Calu3 (cell line): ENCODE measurements around the gene DR1. TPM values are rescaled to one million over a fixed set of nuclear protein-coding genes. Genes with fewer than 3 reads are reported as not detected.

Experiments used
- BruUV-seq: library from RNA; stranded (reverse); fragments of 400-500 nt; replicated peaks from 2 replicates; lab custom pipeline; 2021; lab: Mats Ljungman, UMichigan
- CTCF ChIA-PET: fragments of 300-600 bp; sonication (Branson Sonifier 250); formaldehyde crosslinking; loops from one replicate; lab custom pipeline; 2022; ENCODE audit warnings: antibody characterized with exemption; lab: Charles Lee
- DNase-seq: peaks from one replicate; pipeline ENCODE4 v3.0.0; 2022
- H3K27ac Mint-ChIP-seq: one replicate; pipeline ENCODE4 v1.8.0; 2022; ENCODE audit warnings: mixed read lengths; ENCODE audit not compliant: unreplicated experiment
- H3K27me3 Mint-ChIP-seq: one replicate; pipeline ENCODE4 v1.8.0; 2022; ENCODE audit warnings: mixed read lengths; ENCODE audit not compliant: unreplicated experiment
- H3K36me3 Mint-ChIP-seq: one replicate; pipeline ENCODE4 v1.8.0; 2022; ENCODE audit warnings: mild to moderate bottlenecking, moderate library complexity, mixed read lengths; ENCODE audit not compliant: insufficient read depth, unreplicated experiment
- H3K4me1 Mint-ChIP-seq: one replicate; pipeline ENCODE4 v1.8.0; 2022; ENCODE audit warnings: mild to moderate bottlenecking, low read depth, mixed read lengths; ENCODE audit not compliant: unreplicated experiment
- H3K4me3 Mint-ChIP-seq: one replicate; pipeline ENCODE4 v1.8.0; 2022; ENCODE audit warnings: mild to moderate bottlenecking, low read depth, moderate library complexity, mixed read lengths; ENCODE audit not compliant: unreplicated experiment
- H3K9me3 Mint-ChIP-seq: one replicate; pipeline ENCODE4 v1.8.0; 2022; ENCODE audit warnings: low read depth, mixed read lengths; ENCODE audit not compliant: unreplicated experiment
- intact Hi-C: fragments of 100-400 bp; cut with micrococcal nuclease; formaldehyde crosslinking; loops from one replicate; pipeline ENCODE4 v1.10.0; 2022; ENCODE audit not compliant: unreplicated experiment
- total RNA-seq: library from RNA; stranded (reverse); gene quantifications from 2 replicates; pipeline ENCODE4 v1.2.3, GENCODE V29; 2022
- TF ChIP-seq, protein P1 (sequence below): fragments of 200-600 bp; IDR thresholded peaks from one replicate; pipeline ENCODE4 v1.8.0; 2022; ENCODE audit warnings: antibody characterized with exemption; ENCODE audit not compliant: unreplicated experiment

Gene DR1
- total RNA-seq, 1 experiment from 2014 or later: 51.1 TPM

DNA sequence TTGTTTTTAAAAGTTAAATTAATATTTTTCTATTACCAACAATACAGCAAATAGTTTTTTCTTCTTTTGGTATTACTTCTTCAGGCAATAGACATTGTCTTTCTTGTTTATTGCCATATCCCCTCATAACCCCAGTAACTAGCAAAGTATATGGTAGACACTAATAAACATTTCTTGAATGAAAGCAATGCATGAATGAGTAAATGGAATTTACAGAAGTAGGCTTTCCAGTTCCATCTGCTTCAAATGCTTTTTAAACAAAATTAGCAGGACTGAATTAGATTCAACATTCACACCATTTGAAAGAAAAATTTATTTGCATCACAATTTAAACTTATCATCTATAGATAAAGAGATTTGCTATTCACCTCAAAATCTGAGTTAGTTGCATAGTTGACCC, 5.6 kb upstream of the DR1 start:
- H3K4me1 Mint-ChIP-seq: peaks cover 17% of the 10 kb centered on the region
- H3K9me3 Mint-ChIP-seq: no peaks in the 10 kb centered on the region
- no peaks in the 10 kb centered on the region for H3K27me3 Mint-ChIP-seq
- CTCF ChIA-PET: no interaction called here
- intact Hi-C loops: no loop called here
- H3K36me3 Mint-ChIP-seq: peaks cover 1% of the 10 kb centered on the region
- no peak overlapping the region for H3K4me3 Mint-ChIP-seq
- TF ChIP-seq, protein P1, sequence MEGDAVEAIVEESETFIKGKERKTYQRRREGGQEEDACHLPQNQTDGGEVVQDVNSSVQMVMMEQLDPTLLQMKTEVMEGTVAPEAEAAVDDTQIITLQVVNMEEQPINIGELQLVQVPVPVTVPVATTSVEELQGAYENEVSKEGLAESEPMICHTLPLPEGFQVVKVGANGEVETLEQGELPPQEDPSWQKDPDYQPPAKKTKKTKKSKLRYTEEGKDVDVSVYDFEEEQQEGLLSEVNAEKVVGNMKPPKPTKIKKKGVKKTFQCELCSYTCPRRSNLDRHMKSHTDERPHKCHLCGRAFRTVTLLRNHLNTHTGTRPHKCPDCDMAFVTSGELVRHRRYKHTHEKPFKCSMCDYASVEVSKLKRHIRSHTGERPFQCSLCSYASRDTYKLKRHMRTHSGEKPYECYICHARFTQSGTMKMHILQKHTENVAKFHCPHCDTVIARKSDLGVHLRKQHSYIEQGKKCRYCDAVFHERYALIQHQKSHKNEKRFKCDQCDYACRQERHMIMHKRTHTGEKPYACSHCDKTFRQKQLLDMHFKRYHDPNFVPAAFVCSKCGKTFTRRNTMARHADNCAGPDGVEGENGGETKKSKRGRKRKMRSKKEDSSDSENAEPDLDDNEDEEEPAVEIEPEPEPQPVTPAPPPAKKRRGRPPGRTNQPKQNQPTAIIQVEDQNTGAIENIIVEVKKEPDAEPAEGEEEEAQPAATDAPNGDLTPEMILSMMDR: no peak
- no TSS peak for BruUV-seq
- no peak for DNase-seq
- H3K27ac Mint-ChIP-seq: no peak overlapping the region

DNA sequence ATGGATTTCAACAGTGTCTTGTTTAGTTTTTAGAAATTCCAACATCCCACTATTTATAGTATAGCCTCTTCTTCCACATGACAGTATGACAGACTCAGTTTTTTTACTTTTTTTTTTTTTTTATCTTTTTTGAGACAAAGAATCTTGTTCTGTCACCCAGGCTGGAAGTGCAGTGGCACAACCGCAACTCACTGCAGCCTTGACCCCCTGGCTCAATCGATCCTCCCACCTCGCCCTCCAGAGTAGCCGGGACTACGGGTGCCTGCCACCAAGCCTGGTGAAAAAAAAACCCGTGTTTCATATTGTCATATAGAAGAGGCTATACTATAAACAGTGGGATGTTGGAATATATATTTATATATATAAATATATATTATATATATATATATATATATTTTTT, 1.2 kb upstream of the DR1 start:
- CTCF ChIA-PET: interaction anchor here (1.5 to 1.6 kb wide), 3 partner anchors 20 to 40 kb away, joined by 5 to 13 read pairs (median 7); no protein-coding TSS in a partner anchor
- TF ChIP-seq, protein P1: no peak
- no peak overlapping the region for H3K27ac Mint-ChIP-seq
- peaks cover under 1% of the 10 kb centered on the region for H3K4me1 Mint-ChIP-seq
- no peak for DNase-seq
- no peaks in the 10 kb centered on the region for H3K27me3 Mint-ChIP-seq
- intact Hi-C loops: no loop called here
- peak overlapping the region; percentile 99 for H3K4me3 Mint-ChIP-seq
- peaks cover 36% of the 10 kb centered on the region for H3K36me3 Mint-ChIP-seq
- H3K9me3 Mint-ChIP-seq: no peaks in the 10 kb centered on the region
- BruUV-seq: no TSS peak

DNA sequence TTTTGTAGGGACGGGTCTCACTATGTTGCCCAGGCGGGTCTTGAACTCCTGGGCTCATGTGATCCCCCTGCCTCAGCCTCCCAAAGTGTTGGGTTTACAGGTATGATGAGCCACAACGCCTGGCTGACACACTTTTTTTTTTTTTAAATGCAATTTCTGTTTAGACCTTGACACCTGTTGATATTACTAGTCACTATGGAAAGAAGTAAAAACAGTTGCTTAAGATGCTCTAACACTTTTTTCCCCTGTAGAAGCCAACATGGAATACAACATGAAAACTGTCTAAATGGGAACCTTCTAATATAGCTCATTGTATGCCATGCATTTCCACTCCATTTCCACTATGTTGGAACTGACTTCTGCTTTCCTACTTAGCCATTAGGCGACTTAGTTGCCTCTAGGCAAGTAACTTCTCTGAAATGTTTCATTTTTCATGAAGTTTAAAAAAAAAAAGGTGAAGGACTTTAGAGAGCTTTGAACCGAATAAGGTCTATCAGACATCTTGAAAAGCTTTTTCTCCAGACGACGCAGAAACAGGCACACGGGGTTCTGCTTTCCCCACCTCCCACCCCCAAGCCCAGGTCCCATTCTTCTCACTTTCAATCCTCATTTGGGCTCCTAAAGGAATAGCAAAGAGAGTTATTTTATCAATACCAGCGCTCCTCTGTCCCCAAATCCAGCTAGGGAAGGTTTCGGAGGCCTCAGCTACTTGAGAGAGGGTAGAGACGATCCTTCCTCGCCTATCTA, 648 bp upstream of the DR1 start:
- Mint-ChIP-seq H3K36me3 (peaks cover 36% of the 10 kb centered on the region), H3K4me3 (peak overlapping the region; percentile 99), H3K9me3 (no peaks in the 10 kb centered on the region), H3K27ac (peak overlapping the region; percentile 95), H3K4me1 (no peaks in the 10 kb centered on the region), H3K27me3 (no peaks in the 10 kb centered on the region)
- no peak for DNase-seq
- TF ChIP-seq, protein P1: no peak
- intact Hi-C loops: no loop called here
- BruUV-seq: TSS peak; percentile 88
- CTCF ChIA-PET: interaction anchor here (0.6 to 1.6 kb wide), 5 partner anchors 21 to 126 kb away, joined by 3 to 13 read pairs (median 5); no protein-coding TSS in a partner anchor

DNA sequence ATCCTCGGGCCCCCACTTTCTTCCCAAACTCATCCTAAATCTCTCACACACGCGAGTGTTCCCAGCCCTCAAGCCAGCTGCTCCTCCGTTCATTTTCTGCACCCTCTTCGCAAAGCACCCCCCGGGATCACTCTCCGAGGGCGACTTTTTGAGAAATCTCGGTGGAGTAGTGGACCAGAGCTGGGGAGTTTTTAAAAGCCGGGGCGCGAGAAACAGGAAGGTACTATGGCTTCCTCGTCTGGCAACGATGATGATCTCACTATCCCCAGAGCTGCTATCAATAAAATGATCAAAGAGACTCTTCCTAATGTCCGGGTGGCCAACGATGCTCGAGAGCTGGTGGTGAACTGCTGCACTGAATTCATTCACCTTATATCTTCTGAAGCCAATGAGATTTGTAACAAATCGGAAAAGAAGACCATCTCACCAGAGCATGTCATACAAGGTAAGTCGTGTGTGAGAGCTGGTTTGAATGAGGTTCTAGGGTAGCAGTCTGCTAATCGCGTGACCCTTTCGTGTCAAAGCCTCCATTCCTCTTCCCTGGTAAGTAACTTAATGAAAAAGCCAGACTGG, 800 bp downstream of the DR1 start:
- Mint-ChIP-seq H3K36me3 (peaks cover 36% of the 10 kb centered on the region), H3K27ac (peak overlapping the region; percentile 95), H3K4me1 (no peaks in the 10 kb centered on the region), H3K9me3 (no peaks in the 10 kb centered on the region), H3K4me3 (peak overlapping the region; percentile 99), H3K27me3 (no peaks in the 10 kb centered on the region)
- intact Hi-C loops: no loop called here
- CTCF ChIA-PET: interaction anchor here (0.6 kb wide), 1 partner anchor 124 kb away, joined by 5 read pairs; no protein-coding TSS in a partner anchor
- peak; percentile 9 for DNase-seq
- TF ChIP-seq, protein P1: no peak
- BruUV-seq: TSS peak; percentile 42
